K562 (cell line): Measurements from ENCODE around the gene BANP. TPM values are rescaled to one million over a fixed set of nuclear protein-coding genes. Genes with fewer than 3 reads are reported as not detected.

Source experiments
- ATAC-seq: fragments of 200-7000 bp; cut with Tn5 transposase; 3 replicates; pipeline ENCODE4 v1.9.1; 2020; ENCODE audit warnings: moderate library complexity
- BruUV-seq: library from RNA; stranded (reverse); fragments of 400-500 nt; replicated peaks from 2 replicates; lab custom pipeline; 2021; lab: Mats Ljungman, UMichigan
- CTCF ChIA-PET: fragments of 300-600 bp; formaldehyde crosslinking; extraction: SDS; loops from one replicate; lab custom pipeline; 2021; ENCODE audit warnings: low intra/inter-chr PET ratio; lab: Yijun Ruan, JAX
- POLR2A ChIA-PET: fragments of 300-600, 350-650 bp; sonication (Branson Sonifier 250); formaldehyde crosslinking; extraction: SDS; loops from one replicate; lab custom pipeline; 2021; ENCODE audit warnings: antibody characterized with exemption, inconsistent platforms; lab: Yijun Ruan, JAX
- DNase-seq, 4 experiments: peaks; one replicate each; pipeline versions ENCODE4 v3.0.0 to v3.0.0-alpha.2; 2011 to 2018; ENCODE audit warnings: low spot score in 3 of 4, mixed read lengths in 3 of 4; ENCODE audit errors: extremely low read depth in 1 of 4
- FAIRE-seq: peaks from 2 replicates; lab custom pipeline; 2011; peaks lifted over from hg19 to GRCh38; lab: Jason Lieb, UNC
- H2AFZ ChIP-seq: 2 replicates; pipeline ENCODE4 v1.6.0; 2011; ENCODE audit warnings: low read depth, low read length, control low read depth, inconsistent platforms
- H3K27ac ChIP-seq: fragments of 200-600 bp; 3 replicates; pipeline ENCODE4 v1.8.0; 2011; ENCODE audit warnings: low read depth, mild to moderate bottlenecking, control low read depth, inconsistent platforms, low read length, moderate library complexity, mixed read lengths; ENCODE audit errors: extremely low read depth
- H3K27me3 ChIP-seq, 2 experiments: fragments of 300-600 bp in 1 of 2; 2 replicates in 1 of 2; 3 replicates in 1 of 2; pipeline versions ENCODE4 v1.6.0 to v1.8.0; 2011; ENCODE audit warnings: inconsistent platforms in 2 of 2, low read length in 2 of 2, mild to moderate bottlenecking in 1 of 2, mixed read lengths in 1 of 2, moderate library complexity in 1 of 2; ENCODE audit not compliant: control insufficient read depth in 2 of 2, insufficient read depth in 2 of 2
- H3K36me3 ChIP-seq: fragments of 300-600 bp; 3 replicates; pipeline ENCODE4 v1.8.0; 2011; ENCODE audit warnings: mild to moderate bottlenecking, low read length, inconsistent platforms; ENCODE audit not compliant: control insufficient read depth, insufficient read depth
- H3K4me1 ChIP-seq, 2 experiments: fragments of 200-600 bp in 1 of 2; replicated peaks in 1 of 2; 2 replicates in 1 of 2; 3 replicates in 1 of 2; pipeline versions ENCODE4 v1.5.1 to v1.8.0; 2011; ENCODE audit warnings: inconsistent platforms in 2 of 2, low read length in 2 of 2, mild to moderate bottlenecking in 1 of 2, mixed read lengths in 1 of 2, moderate library complexity in 1 of 2; ENCODE audit not compliant: control insufficient read depth in 2 of 2, insufficient read depth in 2 of 2
- H3K4me2 ChIP-seq: 2 replicates; pipeline ENCODE4 v1.6.1; 2011; ENCODE audit warnings: low read length, control low read depth, inconsistent platforms, mixed read lengths; ENCODE audit not compliant: insufficient read depth
- H3K4me3 ChIP-seq: fragments of 200-600 bp; sonication (generic), shearing (Covaris generic); 2 replicates; pipeline ENCODE4 v1.5.1; 2016; ENCODE audit warnings: control low read depth, inconsistent platforms
- H3K79me2 ChIP-seq: fragments of 200-600 bp; 3 replicates; pipeline ENCODE4 v1.8.0; 2011; ENCODE audit warnings: low read length, inconsistent platforms; ENCODE audit not compliant: control insufficient read depth, insufficient read depth
- H3K9ac ChIP-seq, 2 experiments: 2 replicates each; pipeline versions ENCODE4 v1.6.0 to v1.6.1; 2011; ENCODE audit warnings: low read depth in 2 of 2, low read length in 2 of 2, control low read depth in 1 of 2, inconsistent platforms in 1 of 2, mild to moderate bottlenecking in 1 of 2, mixed read lengths in 1 of 2; ENCODE audit not compliant: insufficient read depth in 1 of 2
- H3K9me1 ChIP-seq: one replicate; pipeline ENCODE4 v1.6.0; 2011; ENCODE audit warnings: inconsistent platforms, mild to moderate bottlenecking, low read length, moderate library complexity; ENCODE audit not compliant: control insufficient read depth, insufficient read depth
- H3K9me3 ChIP-seq: replicated peaks from 2 replicates; pipeline ENCODE4 v1.5.1; 2011; ENCODE audit warnings: low read depth, low read length, inconsistent platforms; ENCODE audit not compliant: control insufficient read depth, insufficient read depth
- H4K20me1 ChIP-seq: replicated peaks from 2 replicates; pipeline ENCODE4 v1.6.1; 2011; ENCODE audit warnings: low read length, inconsistent platforms, mixed read lengths; ENCODE audit not compliant: control insufficient read depth, insufficient read depth
- BACH1 ChIP-seq: fragments of 200-800 bp; sonication (Bioruptor generic); IDR thresholded peaks from 2 replicates; pipeline ENCODE4 v1.6.1; 2016; ENCODE audit warnings: missing genetic modification characterization, missing compliant biosample characterization
- HCFC1 ChIP-seq: IDR thresholded peaks from 2 replicates; pipeline ENCODE4 v1.6.1; 2012; ENCODE audit warnings: low read depth, low read length, improper control_type of control experiment
- MED1 ChIP-seq: sonication (generic); formaldehyde crosslinking; IDR thresholded peaks from 2 replicates; pipeline ENCODE4 v1.8.1; 2023; ENCODE audit warnings: missing genetic modification reagents, borderline replicate concordance
- PCBP2 ChIP-seq: fragments of 200-400 bp; formaldehyde crosslinking; IDR thresholded peaks from 2 replicates; pipeline ENCODE4 v1.6.1; 2018; ENCODE audit warnings: low read length, low read depth, mild to moderate bottlenecking, moderate library complexity; ENCODE audit not compliant: poor library complexity, severe bottlenecking
- SMARCC2 ChIP-seq: fragments of 450-650 bp; IDR thresholded peaks from 2 replicates; pipeline ENCODE4 v1.6.1; 2017; ENCODE audit warnings: antibody characterized with exemption, moderate library complexity, mild to moderate bottlenecking, low read depth
- YBX1 ChIP-seq: fragments of 450-650 bp; IDR thresholded peaks from 2 replicates; pipeline ENCODE4 v1.7.1; 2016; ENCODE audit warnings: mild to moderate bottlenecking
- ZNF175 ChIP-seq: fragments of 200-800 bp; sonication (Bioruptor generic); IDR thresholded peaks from 2 replicates; pipeline ENCODE4 v1.6.1; 2016; ENCODE audit warnings: low read depth, mild to moderate bottlenecking, missing genetic modification characterization, missing compliant biosample characterization
- ZNF511 ChIP-seq: sonication (generic); formaldehyde crosslinking; IDR thresholded peaks from 2 replicates; pipeline ENCODE4 v1.8.0; 2022; ENCODE audit warnings: mild to moderate bottlenecking, missing genetic modification reagents
- WGBS: fragments of 100-300 bp; shearing (Covaris generic); methylation state at CpG from one replicate; pipeline ENCODE4 v1.1.6; 2016; ENCODE audit warnings: low coverage, mixed read lengths; ENCODE audit not compliant: insufficient coverage; ENCODE audit errors: missing lambda C conversion rate; 5-methylcytosine and 5-hydroxymethylcytosine counted together
- in situ Hi-C: fragments of 300-500 bp; cut with MboI; formaldehyde crosslinking; loops from 4 replicates; pipeline ENCODE4 v1.15.0; 2018; ENCODE audit warnings: inconsistent platforms, mixed read lengths
- intact Hi-C: fragments of 100-400 bp; cut with micrococcal nuclease; formaldehyde crosslinking; loops from 2 replicates; pipeline ENCODE4 v1.14.2; 2022
- polyA plus RNA-seq, 8 experiments: library from polyadenylated mRNA; depleted of rRNA in 4 of 8; stranded (reverse) in 5 of 8; unstranded in 3 of 8; fragments of >200 nt; fragmentation: Nextera tagmentation in 2 of 8; fragmentation: Illumina TruSeq in 1 of 8; extraction: Ambion mirVana in 2 of 8; extraction: Trizol in 1 of 8; gene quantifications; 2 replicates each; pipeline versions ENCODE4 v1.2.1 to v1.2.3, GENCODE V29; 2011 to 2014; ENCODE audit warnings: inconsistent platforms in 1 of 8, missing spikeins in 1 of 8
- total RNA-seq, 7 experiments: library from RNA; depleted of rRNA in 6 of 7; stranded (reverse); fragments of >200 nt in 6 of 7; fragmentation: Illumina TruSeq in 2 of 7; extraction: Trizol in 2 of 7; gene quantifications; 2 replicates each; pipeline versions ENCODE4 v1.2.1 to v1.2.3, GENCODE V29; 2011 to 2021; ENCODE audit warnings: low replicate concordance in 1 of 7

The BANP gene
- total and polyA plus RNA-seq, 9 of the 15 experiments (the other 6 are each of a cell fraction or from before 2014, with no cell fraction given), result 4.6 to 22.1 (median 15.6) TPM

GRCh38 chr16:88023366-88023765 is 72.1 kb downstream of the BANP start (continued):
- TF ChIP-seq YBX1 (no peak), HCFC1 (no peak), ZNF175 (CRISPR knock-in tag) (no peak), SMARCC2 (no peak), ZNF511 (no peak), MED1 (no peak), PCBP2 (no peak)

- Histone ChIP-seq H3K4me2 (no peak overlapping the region), H3K27ac (no peak overlapping the region), H3K9ac (no peak overlapping the region), H3K27me3 (no peaks in the 10 kb centered on the region), H3K36me3 (peaks cover 7% of the 10 kb centered on the region; the same call in 1 of the 3 replicates), H3K4me3 (no peak overlapping the region), H3K9me3 (no peaks in the 10 kb centered on the region), H3K9me1 (peaks cover 2% of the 10 kb centered on the region), H4K20me1 (no peaks in the 10 kb centered on the region), H3K4me1 (peaks cover 0 to 24% of the 10 kb centered on the region in 2 experiments; a peak in 2 of 5 replicates), H3K79me2 (no peaks in the 10 kb centered on the region), H2AFZ (no peak overlapping the region)
- no peak for ATAC-seq
- intact Hi-C loops, result no loop called here
- no peak for DNase-seq
- BruUV-seq, result no TSS peak
- ChIA-PET CTCF (interaction anchor here (0.6 kb wide), 1 partner anchor 381 kb away, joined by 3 read pairs; no protein-coding TSS in a partner anchor), POLR2A (interaction anchor here (0.9 kb wide), 1 partner anchor 16 kb away, joined by 4 read pairs; no protein-coding TSS in a partner anchor)
- no peak for FAIRE-seq
- WGBS, result 92% methylated on average over 9 of the region's 16 CpGs
- in situ Hi-C loops, result no loop called here
- TF ChIP-seq BACH1 (tag), result no peak
Measured at GRCh38 chr16:88023786-88024185, 72.6 kb downstream of the BANP start.
